Measurements from ENCODE around the gene LCN15. TPM values are rescaled to one million over a fixed set of nuclear protein-coding genes. Genes with fewer than 3 reads are reported as not detected.

Gene LCN15
- total and polyA plus RNA-seq, 10 donors, result 0.35 TPM; not detected in 9

- no peak for DNase-seq
- TF ChIP-seq POLR2AphosphoS5 (IDR thresholded peaks at IDR 0.05), result no peak
- TF ChIP-seq CTCF (IDR thresholded peaks at IDR 0.05 in 8 of 11, conservative IDR thresholded peaks at IDR 0.05 in 3 of 11), result no peak
- TF ChIP-seq POLR2A (IDR thresholded peaks at IDR 0.05), result no peak
These were observed 38.0 kb upstream of the LCN15 start for GRCh38 chr9:136802321-136802720.

GRCh38 chr9:136799854-136800657 lies 35.7 kb upstream of the LCN15 start:
- peak overlapping the region in 2 of 8 donors; percentile 37 to 54 for H3K27ac ChIP-seq

More at GRCh38 chr9:136802321-136802720, 38.0 kb upstream of the LCN15 start:
- intact Hi-C loops (cut with DNase I; ENCODE audit: low total_unique reads), result no loop called here
- Histone ChIP-seq H3K4me3 (no peak overlapping the region), H3K27ac (no peak overlapping the region), H3K36me3 (peaks cover 0 to 23% (median 0%) of the 10 kb centered on the region in 6 donors), H3K4me1 (peaks cover 26 to 57% (median 41%) of the 10 kb centered on the region in 6 donors), H3K27me3 (replicated peaks in 1 of 7) (peaks cover 0 to 54% (median 41%) of the 10 kb centered on the region in 7 donors), H3K9me3 (no peaks in the 10 kb centered on the region)
- 75 to 87% (median 80%) methylated on average over 5 to 6 of the region's 6 CpGs for WGBS, 5 donors

GRCh38 chr9:136799079-136799853 lies 34.9 kb upstream of the LCN15 start:
- DNase-seq, result peak; percentile 79
- WGBS, 5 donors, result 25 to 80% (median 37%) methylated on average over 10 to 35 of the region's 35 CpGs
- intact Hi-C loops (cut with DNase I; ENCODE audit: low total_unique reads), result no loop called here
- Histone ChIP-seq H3K27me3 (replicated peaks in 1 of 7) (peaks cover 0 to 69% (median 41%) of the 10 kb centered on the region in 7 donors), H3K36me3 (peaks cover 0 to 12% (median 0%) of the 10 kb centered on the region in 6 donors), H3K4me1 (peaks cover 16 to 61% (median 31%) of the 10 kb centered on the region in 6 donors), H3K9me3 (no peaks in the 10 kb centered on the region), H3K4me3 (peak overlapping the region; percentile 1 to 75 (median 50)), H3K27ac (peak overlapping the region in 1 of 8 donors; percentile 37)
- TF ChIP-seq POLR2A (IDR thresholded peaks at IDR 0.05), result no peak
- TF ChIP-seq POLR2AphosphoS5 (IDR thresholded peaks at IDR 0.05), result peak in 2 of 3 donors; percentile 31 to 47
- no peak for TF ChIP-seq CTCF (IDR thresholded peaks at IDR 0.05 in 8 of 11, conservative IDR thresholded peaks at IDR 0.05 in 3 of 11)

More at GRCh38 chr9:136799854-136800657, 35.7 kb upstream of the LCN15 start:
- intact Hi-C loops (cut with DNase I; ENCODE audit: low total_unique reads), result no loop called here
- WGBS, 5 donors, result 0 to 3% (median 1%) methylated on average over 24 to 63 of the region's 63 CpGs
- peak; percentile 68 to 74 (median 69) for TF ChIP-seq POLR2AphosphoS5 (IDR thresholded peaks at IDR 0.05)
- no peak for TF ChIP-seq POLR2A (IDR thresholded peaks at IDR 0.05)
- TF ChIP-seq CTCF (IDR thresholded peaks at IDR 0.05 in 8 of 11, conservative IDR thresholded peaks at IDR 0.05 in 3 of 11), result peak in 2 of 11 experiments; percentile 16 to 17
- peak; percentile 95 for DNase-seq
- peaks cover 16 to 53% (median 29%) of the 10 kb centered on the region in 6 donors for H3K4me1 ChIP-seq
- peak overlapping the region; percentile 1 to 75 (median 50) for H3K4me3 ChIP-seq
- peaks cover 0 to 69% (median 41%) of the 10 kb centered on the region in 7 donors for H3K27me3 ChIP-seq (replicated peaks in 1 of 7)
- peaks cover 0 to 14% (median 0%) of the 10 kb centered on the region in 6 donors for H3K36me3 ChIP-seq
- H3K9me3 ChIP-seq, result no peaks in the 10 kb centered on the region
